ENCODE results near the gene KRTAP6-3. TPM values are rescaled to one million over a fixed set of nuclear protein-coding genes. Genes with fewer than 3 reads are reported as not detected.

The KRTAP6-3 gene
- total RNA-seq, 1 experiment from 2014 or later: not detected

- H3K4me3 Mint-ChIP-seq: no peak overlapping the region
- no peaks in the 10 kb centered on the region for H3K4me1 Mint-ChIP-seq
- CTCF ChIA-PET: no interaction called here
- DNase-seq (ENCODE audit: low spot score) (no peak), ATAC-seq (no peak)
- POLR2A ChIA-PET: no interaction called here
- no peak for TF ChIP-seq TEAD1 (CRISPR knock-in tag; IDR thresholded peaks at IDR 0.05)
- no peak for TF ChIP-seq GTF2I (CRISPR knock-in tag; conservative IDR thresholded peaks at IDR 0.05)
- TF ChIP-seq, protein P1, sequence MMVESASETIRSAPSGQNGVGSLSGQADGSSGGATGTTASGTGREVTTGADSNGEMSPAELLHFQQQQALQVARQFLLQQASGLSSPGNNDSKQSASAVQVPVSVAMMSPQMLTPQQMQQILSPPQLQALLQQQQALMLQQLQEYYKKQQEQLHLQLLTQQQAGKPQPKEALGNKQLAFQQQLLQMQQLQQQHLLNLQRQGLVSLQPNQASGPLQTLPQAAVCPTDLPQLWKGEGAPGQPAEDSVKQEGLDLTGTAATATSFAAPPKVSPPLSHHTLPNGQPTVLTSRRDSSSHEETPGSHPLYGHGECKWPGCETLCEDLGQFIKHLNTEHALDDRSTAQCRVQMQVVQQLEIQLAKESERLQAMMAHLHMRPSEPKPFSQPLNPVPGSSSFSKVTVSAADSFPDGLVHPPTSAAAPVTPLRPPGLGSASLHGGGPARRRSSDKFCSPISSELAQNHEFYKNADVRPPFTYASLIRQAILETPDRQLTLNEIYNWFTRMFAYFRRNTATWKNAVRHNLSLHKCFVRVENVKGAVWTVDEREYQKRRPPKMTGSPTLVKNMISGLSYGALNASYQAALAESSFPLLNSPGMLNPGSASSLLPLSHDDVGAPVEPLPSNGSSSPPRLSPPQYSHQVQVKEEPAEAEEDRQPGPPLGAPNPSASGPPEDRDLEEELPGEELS (CRISPR knock-in tag; IDR thresholded peaks at IDR 0.05): no peak
- TF ChIP-seq IRF1 (CRISPR knock-in tag; IDR thresholded peaks at IDR 0.05): no peak
- no peak for TF ChIP-seq USF2 (CRISPR knock-in tag; IDR thresholded peaks at IDR 0.05)
- TF ChIP-seq PRRX2 (CRISPR knock-in tag; IDR thresholded peaks at IDR 0.05): no peak
- no peak for TF ChIP-seq EMX1 (CRISPR knock-in tag; IDR thresholded peaks at IDR 0.05)
- TF ChIP-seq TEAD4 (CRISPR knock-in tag; IDR thresholded peaks at IDR 0.05): no peak
- TF ChIP-seq SOX15 (CRISPR knock-in tag; IDR thresholded peaks at IDR 0.05): no peak
- TF ChIP-seq CREB1 (CRISPR knock-in tag; IDR thresholded peaks at IDR 0.05): no peak
- TF ChIP-seq FOXK1 (CRISPR knock-in tag; IDR thresholded peaks at IDR 0.05): no peak
- TF ChIP-seq, protein P2, sequence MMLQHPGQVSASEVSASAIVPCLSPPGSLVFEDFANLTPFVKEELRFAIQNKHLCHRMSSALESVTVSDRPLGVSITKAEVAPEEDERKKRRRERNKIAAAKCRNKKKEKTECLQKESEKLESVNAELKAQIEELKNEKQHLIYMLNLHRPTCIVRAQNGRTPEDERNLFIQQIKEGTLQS (CRISPR knock-in tag; conservative IDR thresholded peaks at IDR 0.05): no peak
- TF ChIP-seq NR3C1 (CRISPR knock-in tag; conservative IDR thresholded peaks at IDR 0.05; ENCODE audit: low read depth): no peak
- TF ChIP-seq ZNF232 (CRISPR knock-in tag; IDR thresholded peaks at IDR 0.05): no peak
- TF ChIP-seq GABPB1 (CRISPR knock-in tag; IDR thresholded peaks at IDR 0.05): no peak
- no peak for TF ChIP-seq CTCF (IDR thresholded peaks at IDR 0.05)
- TF ChIP-seq, protein P3, sequence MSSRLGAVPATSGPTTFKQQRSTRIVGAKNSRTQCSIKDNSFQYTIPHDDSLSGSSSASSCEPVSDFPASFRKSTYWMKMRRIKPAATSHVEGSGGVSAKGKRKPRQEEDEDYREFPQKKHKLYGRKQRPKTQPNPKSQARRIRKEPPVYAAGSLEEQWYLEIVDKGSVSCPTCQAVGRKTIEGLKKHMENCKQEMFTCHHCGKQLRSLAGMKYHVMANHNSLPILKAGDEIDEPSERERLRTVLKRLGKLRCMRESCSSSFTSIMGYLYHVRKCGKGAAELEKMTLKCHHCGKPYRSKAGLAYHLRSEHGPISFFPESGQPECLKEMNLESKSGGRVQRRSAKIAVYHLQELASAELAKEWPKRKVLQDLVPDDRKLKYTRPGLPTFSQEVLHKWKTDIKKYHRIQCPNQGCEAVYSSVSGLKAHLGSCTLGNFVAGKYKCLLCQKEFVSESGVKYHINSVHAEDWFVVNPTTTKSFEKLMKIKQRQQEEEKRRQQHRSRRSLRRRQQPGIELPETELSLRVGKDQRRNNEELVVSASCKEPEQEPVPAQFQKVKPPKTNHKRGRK (CRISPR knock-in tag; IDR thresholded peaks at IDR 0.05; ENCODE audit: borderline replicate concordance): no peak
- TF ChIP-seq, protein P4, sequence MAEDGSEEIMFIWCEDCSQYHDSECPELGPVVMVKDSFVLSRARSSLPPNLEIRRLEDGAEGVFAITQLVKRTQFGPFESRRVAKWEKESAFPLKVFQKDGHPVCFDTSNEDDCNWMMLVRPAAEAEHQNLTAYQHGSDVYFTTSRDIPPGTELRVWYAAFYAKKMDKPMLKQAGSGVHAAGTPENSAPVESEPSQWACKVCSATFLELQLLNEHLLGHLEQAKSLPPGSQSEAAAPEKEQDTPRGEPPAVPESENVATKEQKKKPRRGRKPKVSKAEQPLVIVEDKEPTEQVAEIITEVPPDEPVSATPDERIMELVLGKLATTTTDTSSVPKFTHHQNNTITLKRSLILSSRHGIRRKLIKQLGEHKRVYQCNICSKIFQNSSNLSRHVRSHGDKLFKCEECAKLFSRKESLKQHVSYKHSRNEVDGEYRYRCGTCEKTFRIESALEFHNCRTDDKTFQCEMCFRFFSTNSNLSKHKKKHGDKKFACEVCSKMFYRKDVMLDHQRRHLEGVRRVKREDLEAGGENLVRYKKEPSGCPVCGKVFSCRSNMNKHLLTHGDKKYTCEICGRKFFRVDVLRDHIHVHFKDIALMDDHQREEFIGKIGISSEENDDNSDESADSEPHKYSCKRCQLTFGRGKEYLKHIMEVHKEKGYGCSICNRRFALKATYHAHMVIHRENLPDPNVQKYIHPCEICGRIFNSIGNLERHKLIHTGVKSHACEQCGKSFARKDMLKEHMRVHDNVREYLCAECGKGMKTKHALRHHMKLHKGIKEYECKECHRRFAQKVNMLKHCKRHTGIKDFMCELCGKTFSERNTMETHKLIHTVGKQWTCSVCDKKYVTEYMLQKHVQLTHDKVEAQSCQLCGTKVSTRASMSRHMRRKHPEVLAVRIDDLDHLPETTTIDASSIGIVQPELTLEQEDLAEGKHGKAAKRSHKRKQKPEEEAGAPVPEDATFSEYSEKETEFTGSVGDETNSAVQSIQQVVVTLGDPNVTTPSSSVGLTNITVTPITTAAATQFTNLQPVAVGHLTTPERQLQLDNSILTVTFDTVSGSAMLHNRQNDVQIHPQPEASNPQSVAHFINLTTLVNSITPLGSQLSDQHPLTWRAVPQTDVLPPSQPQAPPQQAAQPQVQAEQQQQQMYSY (CRISPR knock-in tag; IDR thresholded peaks at IDR 0.05): no peak
- TF ChIP-seq KAT7 (CRISPR knock-in tag; IDR thresholded peaks at IDR 0.05; ENCODE audit: borderline replicate concordance): no peak
- H3K36me3 Mint-ChIP-seq: no peaks in the 10 kb centered on the region
- H3K9me3 Mint-ChIP-seq: no peaks in the 10 kb centered on the region
- H3K27ac Mint-ChIP-seq: no peak overlapping the region
- H3K27me3 Mint-ChIP-seq (ENCODE audit: low read depth): no peaks in the 10 kb centered on the region
These were observed 12.1 kb upstream of the KRTAP6-3 start for GRCh38 chr21:30580132-30580531.

Data from WTC11 (cell line).